SKM-1 (cell line): ENCODE measurements around the gene NANOS3.

Experiments used
- DNase-seq: peaks from one replicate; lab custom pipeline; 2025; ENCODE audit not compliant: unreplicated experiment; lab: John Stamatoyannopoulos, UW

Gene NANOS3

GRCh38 chr19:13876834-13877233 is at the start of gene NANOS3:
TSS of gene NANOS3 (plus strand) at chr19:13877134. CDS start at chr19:13877249, 115 bp downstream.
- DNase-seq: no peak

- no peak for DNase-seq
These were observed 49.3 kb upstream of the NANOS3 start for GRCh38 chr19:13827656-13828055.

- DNase-seq: no peak
These were observed 46.7 kb upstream of the NANOS3 start for GRCh38 chr19:13830114-13830740.

- no peak for DNase-seq
These were observed 46.0 kb upstream of the NANOS3 start for GRCh38 chr19:13830741-13831536.

GRCh38 chr19:13831537-13832467 is 45.1 kb upstream of the NANOS3 start:
- DNase-seq: no peak

- no peak for DNase-seq
These were observed 43.3 kb upstream of the NANOS3 start for GRCh38 chr19:13833330-13834243.

- DNase-seq: no peak
These were observed 42.5 kb upstream of the NANOS3 start for GRCh38 chr19:13834244-13835069.

- DNase-seq: peak; percentile 92
These were observed 40.9 kb upstream of the NANOS3 start for GRCh38 chr19:13835791-13836723.

GRCh38 chr19:13838435-13839129 is 38.4 kb upstream of the NANOS3 start:
- no peak for DNase-seq

GRCh38 chr19:13839130-13839937 is 37.6 kb upstream of the NANOS3 start:
- DNase-seq: peak; percentile 81

- DNase-seq: no peak
These were observed 37.0 kb upstream of the NANOS3 start for GRCh38 chr19:13839938-13840304.

- no peak for DNase-seq
These were observed 36.4 kb upstream of the NANOS3 start for GRCh38 chr19:13840305-13841085.

GRCh38 chr19:13841086-13841961 is 35.6 kb upstream of the NANOS3 start:
- DNase-seq: no peak

GRCh38 chr19:13841962-13842290 is 35.0 kb upstream of the NANOS3 start:
- no peak for DNase-seq

GRCh38 chr19:13842291-13843103 is 34.4 kb upstream of the NANOS3 start:
- peak; percentile 58 for DNase-seq
